ENCODE measurements around the gene SRBD1. TPM values are rescaled to one million over a fixed set of nuclear protein-coding genes. Genes with fewer than 3 reads are reported as not detected.

Gene SRBD1
- total RNA-seq, 4 donors from 2014 or later = 7.2 to 12.9 (median 9.9) TPM

GRCh38 chr2:45629971-45630370 lies 18.9 kb upstream of the SRBD1 start:
- no peak overlapping the region for H3K4me3 ChIP-seq (ENCODE audit: low read depth, poor library complexity, severe bottlenecking)
- intact Hi-C loops (cut with DNase I; ENCODE audit: low total_unique reads) = no loop called here
- DNase-seq (ENCODE audit: low spot score in 2 of 2) = no peak
- 75 to 96% methylated on average over 1 of the region's 1 CpG for WGBS, 2 donors
- TF ChIP-seq POLR2A (IDR thresholded peaks at IDR 0.05) (no peak), CTCF (IDR thresholded peaks at IDR 0.05) (no peak)

DNA sequence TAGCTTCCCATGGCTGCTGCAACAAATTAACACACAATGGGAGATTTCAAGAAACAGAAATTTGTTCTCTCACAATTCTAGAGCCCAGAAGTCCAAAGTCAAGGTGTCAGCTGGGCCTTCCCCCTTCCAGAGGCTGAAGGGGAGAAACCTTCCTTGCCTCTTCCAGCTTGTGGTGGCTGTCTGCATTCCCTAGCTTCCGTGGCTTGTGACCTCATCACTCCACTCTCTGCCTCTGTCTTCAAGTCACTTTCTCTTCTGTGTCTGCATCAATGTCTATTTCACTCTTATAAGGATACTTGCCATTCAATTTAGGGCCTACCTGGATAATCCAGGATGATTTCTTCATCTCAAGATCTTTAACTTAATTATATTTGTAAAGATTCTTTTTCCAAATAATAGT lies 16.8 kb upstream of the SRBD1 start:
- H3K4me3 ChIP-seq (ENCODE audit: low read depth, poor library complexity, severe bottlenecking) = no peak overlapping the region
- DNase-seq (ENCODE audit: low spot score in 2 of 2) = no peak
- WGBS, 2 donors = 76 to 77% methylated on average over 1 of the region's 1 CpG
- intact Hi-C loops (cut with DNase I; ENCODE audit: low total_unique reads) = no loop called here
- no peak for TF ChIP-seq POLR2A (IDR thresholded peaks at IDR 0.05)
- TF ChIP-seq CTCF (IDR thresholded peaks at IDR 0.05) = no peak

GRCh38 chr2:45626387-45627221 lies 15.5 kb upstream of the SRBD1 start:
- 89% methylated on average over 8 of the region's 8 CpGs for WGBS, 2 donors

DNA sequence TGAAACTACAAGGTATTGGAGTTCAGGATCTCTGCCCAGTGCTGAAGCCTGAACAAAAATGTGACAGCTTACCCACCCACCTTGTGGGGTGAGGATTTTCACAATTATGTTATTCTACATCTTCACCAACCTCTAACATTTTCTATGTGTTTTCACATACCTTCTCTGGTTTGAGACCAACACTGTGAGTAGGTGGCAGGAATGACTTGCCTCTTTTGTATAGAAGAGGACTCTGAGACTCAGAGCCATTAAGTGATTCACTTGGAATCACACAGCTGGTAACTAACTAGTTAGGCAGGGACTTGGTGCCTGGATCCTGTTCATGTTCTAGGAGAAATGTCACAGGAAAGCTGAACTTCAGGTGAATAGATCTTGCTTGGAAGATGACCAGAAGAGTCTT lies 14.8 kb upstream of the SRBD1 start:
- no peak for TF ChIP-seq POLR2A (IDR thresholded peaks at IDR 0.05)
- intact Hi-C loops (cut with DNase I; ENCODE audit: low total_unique reads) = no loop called here
- H3K4me3 ChIP-seq (ENCODE audit: low read depth, poor library complexity, severe bottlenecking) = no peak overlapping the region
- no peak for DNase-seq (ENCODE audit: low spot score in 2 of 2)

More at GRCh38 chr2:45626387-45627221, 15.5 kb upstream of the SRBD1 start:
- H3K4me3 ChIP-seq (ENCODE audit: low read depth, poor library complexity, severe bottlenecking) = no peak overlapping the region
- no peak for TF ChIP-seq POLR2A (IDR thresholded peaks at IDR 0.05)
- no peak for TF ChIP-seq CTCF (IDR thresholded peaks at IDR 0.05)
- no peak for DNase-seq (ENCODE audit: low spot score in 2 of 2)
- intact Hi-C loops (cut with DNase I; ENCODE audit: low total_unique reads) = no loop called here

GRCh38 chr2:45623098-45623497 lies 12.0 kb upstream of the SRBD1 start:
- DNase-seq (ENCODE audit: low spot score in 2 of 2) = no peak
- intact Hi-C loops (cut with DNase I; ENCODE audit: low total_unique reads) = no loop called here
- H3K4me3 ChIP-seq (ENCODE audit: low read depth, poor library complexity, severe bottlenecking) = no peak overlapping the region
- TF ChIP-seq CTCF (IDR thresholded peaks at IDR 0.05) (no peak), POLR2A (IDR thresholded peaks at IDR 0.05) (no peak)
- 85 to 95% methylated on average over 3 of the region's 3 CpGs for WGBS, 2 donors

DNA sequence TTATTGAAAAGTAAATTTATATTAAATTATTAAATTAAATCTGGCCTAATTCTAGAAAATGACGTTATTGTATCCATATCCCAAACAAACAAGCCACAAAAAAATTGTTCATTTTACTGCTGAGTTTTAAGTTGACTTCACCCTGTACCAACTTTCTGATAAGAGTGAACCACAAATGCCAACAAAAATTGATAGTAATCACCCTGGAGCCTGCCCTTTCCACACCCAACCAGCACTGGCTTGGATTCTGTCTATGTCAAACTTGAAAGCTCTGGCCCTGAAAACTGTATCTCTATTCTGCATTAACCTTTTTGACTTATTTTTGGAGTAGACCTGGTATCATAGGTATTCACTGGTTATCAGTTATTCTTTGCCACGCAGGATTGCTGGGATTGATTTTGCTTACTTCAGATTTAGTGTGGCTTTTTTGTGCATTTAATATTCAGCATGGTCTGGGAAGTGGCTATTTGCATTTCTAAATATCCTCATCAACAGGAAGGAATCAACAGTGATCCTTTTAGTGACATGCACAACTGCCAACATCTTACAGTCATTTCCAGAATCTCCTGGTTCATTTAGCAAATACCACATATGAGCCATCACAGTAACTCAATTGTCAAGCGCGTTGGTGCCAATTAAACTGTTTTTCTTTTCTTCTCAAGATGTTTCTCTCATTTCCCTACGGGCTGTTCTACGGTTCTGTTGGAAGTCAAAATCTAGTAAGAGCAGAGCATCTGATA lies 11.4 kb upstream of the SRBD1 start:
- intact Hi-C loops (cut with DNase I; ENCODE audit: low total_unique reads) = no loop called here
- no peak for DNase-seq (ENCODE audit: low spot score in 2 of 2)
- 76 to 80% methylated on average over 6 of the region's 6 CpGs for WGBS, 2 donors
- TF ChIP-seq POLR2A (IDR thresholded peaks at IDR 0.05) (no peak), CTCF (IDR thresholded peaks at IDR 0.05) (no peak)
- H3K4me3 ChIP-seq (ENCODE audit: low read depth, poor library complexity, severe bottlenecking) = no peak overlapping the region

Data from lower leg skin (tissue), 4 donors.